Body of pancreas (tissue), 4 donors: ENCODE results near the gene SLC19A1. TPM values are rescaled to one million over a fixed set of nuclear protein-coding genes. Genes with fewer than 3 reads are reported as not detected.

ENCODE experiments used
- ATAC-seq: fragments of 150-250 bp; one replicate; pipeline ENCODE4 v1.9.1; 2016
- DNase-seq, 4 donors: peaks; one replicate each; pipeline ENCODE4 v3.0.0-alpha.2; 2019
- H3K27ac ChIP-seq, 4 donors: fragments of 200-600 bp; sonication (generic); 1 replicate in 3 of 4; 2 replicates in 1 of 4; pipeline versions ENCODE4 v1.5.1 to v1.6.1; 2016 to 2019; ENCODE audit warnings: mild to moderate bottlenecking in 1 of 4, mixed read lengths in 1 of 4, moderate library complexity in 1 of 4
- H3K27me3 ChIP-seq, 2 donors: fragments of 200-600 bp; sonication (generic); one replicate each; pipeline ENCODE4 v1.6.0; 2016; ENCODE audit warnings: mild to moderate bottlenecking in 1 of 2
- H3K36me3 ChIP-seq, 2 donors: fragments of 200-600 bp; sonication (generic); replicated peaks in 1 of 2; 2 replicates each; pipeline ENCODE4 v1.5.1; 2016; ENCODE audit warnings: low read depth in 2 of 2; ENCODE audit not compliant: insufficient read depth in 1 of 2
- H3K4me1 ChIP-seq: fragments of 200-600 bp; sonication (generic); one replicate; pipeline ENCODE4 v1.6.0; 2016
- H3K4me3 ChIP-seq, 2 donors: fragments of 200-600 bp; sonication (generic); 1 replicate in 1 of 2; 2 replicates in 1 of 2; pipeline ENCODE4 v1.5.1; 2016 to 2019
- H3K9me3 ChIP-seq, 3 donors: fragments of 200-600 bp; sonication (generic); 1 replicate in 2 of 3; 2 replicates in 1 of 3; pipeline ENCODE4 v1.5.1; 2016
- POLR2A ChIP-seq, 3 donors: fragments of 450-650 bp; IDR thresholded peaks; one replicate each; pipeline ENCODE4 v1.6.1; 2016; ENCODE audit warnings: antibody characterized with exemption in 3 of 3, mild to moderate bottlenecking in 2 of 3
- WGBS, 2 donors: methylation state at CpG; one replicate each; pipeline ENCODE4 v1.1.5; 2017; 5-methylcytosine and 5-hydroxymethylcytosine counted together
- intact Hi-C: fragments of 100-400 bp; cut with DNase I; formaldehyde crosslinking; loops from one replicate; pipeline ENCODE4 v1.15.1; 2023
- total RNA-seq, 2 donors: library from RNA; depleted of rRNA; stranded (reverse); fragments of >200 nt; gene quantifications; one replicate each; pipeline ENCODE4 v1.1.0, GENCODE V29; 2016
- TF ChIP-seq, protein P1 (sequence below), 7 experiments: fragments of 450-650 bp in 4 of 7; fragments of 200-600 bp in 3 of 7; sonication (generic) in 3 of 7; IDR thresholded peaks; one replicate each; pipeline ENCODE4 v1.5.1; 2016 to 2019; ENCODE audit warnings: antibody characterized with exemption in 7 of 7

Gene SLC19A1
- total RNA-seq, 2 donors from 2014 or later: 2.6 to 7.0 TPM

DNA sequence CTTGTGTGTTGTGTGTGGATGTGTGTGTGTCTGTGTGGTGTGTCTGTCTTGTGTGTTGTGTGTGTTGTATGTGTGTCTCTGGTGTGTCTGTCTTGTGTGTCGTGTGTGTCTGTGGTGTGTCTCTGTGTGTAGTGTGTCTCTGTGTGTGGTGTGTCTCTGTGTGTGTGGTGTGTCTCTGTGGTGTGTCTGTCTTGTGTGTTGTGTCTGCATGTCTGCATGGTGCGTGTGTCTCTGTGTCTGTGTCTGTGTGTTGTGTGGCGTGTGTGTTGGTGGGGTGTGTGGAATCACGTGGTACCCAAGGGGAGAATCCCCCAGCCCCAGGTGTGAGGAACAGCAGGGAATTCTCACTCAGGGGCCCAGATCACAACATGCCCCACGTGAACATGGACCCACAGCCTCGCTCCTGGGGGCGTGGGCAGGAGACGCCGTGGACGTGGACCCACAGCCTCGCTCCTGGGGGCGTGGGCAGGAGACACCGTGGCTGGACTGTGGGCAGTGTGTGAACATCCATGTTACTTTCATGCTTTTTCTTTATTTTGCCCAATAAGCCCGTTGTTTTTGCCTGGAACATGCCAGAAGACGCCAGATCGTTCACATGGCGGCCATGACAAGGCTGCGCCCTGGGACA, 67.8 kb downstream of the SLC19A1 start:
- no peaks in the 10 kb centered on the region for H3K36me3 ChIP-seq
- H3K4me3 ChIP-seq: no peak overlapping the region
- no peak for ATAC-seq
- TF ChIP-seq, protein P1, sequence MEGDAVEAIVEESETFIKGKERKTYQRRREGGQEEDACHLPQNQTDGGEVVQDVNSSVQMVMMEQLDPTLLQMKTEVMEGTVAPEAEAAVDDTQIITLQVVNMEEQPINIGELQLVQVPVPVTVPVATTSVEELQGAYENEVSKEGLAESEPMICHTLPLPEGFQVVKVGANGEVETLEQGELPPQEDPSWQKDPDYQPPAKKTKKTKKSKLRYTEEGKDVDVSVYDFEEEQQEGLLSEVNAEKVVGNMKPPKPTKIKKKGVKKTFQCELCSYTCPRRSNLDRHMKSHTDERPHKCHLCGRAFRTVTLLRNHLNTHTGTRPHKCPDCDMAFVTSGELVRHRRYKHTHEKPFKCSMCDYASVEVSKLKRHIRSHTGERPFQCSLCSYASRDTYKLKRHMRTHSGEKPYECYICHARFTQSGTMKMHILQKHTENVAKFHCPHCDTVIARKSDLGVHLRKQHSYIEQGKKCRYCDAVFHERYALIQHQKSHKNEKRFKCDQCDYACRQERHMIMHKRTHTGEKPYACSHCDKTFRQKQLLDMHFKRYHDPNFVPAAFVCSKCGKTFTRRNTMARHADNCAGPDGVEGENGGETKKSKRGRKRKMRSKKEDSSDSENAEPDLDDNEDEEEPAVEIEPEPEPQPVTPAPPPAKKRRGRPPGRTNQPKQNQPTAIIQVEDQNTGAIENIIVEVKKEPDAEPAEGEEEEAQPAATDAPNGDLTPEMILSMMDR (IDR thresholded peaks at IDR 0.05): no peak
- TF ChIP-seq POLR2A (IDR thresholded peaks at IDR 0.05): no peak
- no peak overlapping the region for H3K27ac ChIP-seq
- 78 to 83% methylated on average over 18 of the region's 18 CpGs for WGBS, 2 donors
- no peak for DNase-seq
- no peaks in the 10 kb centered on the region for H3K27me3 ChIP-seq
- peaks cover 47% of the 10 kb centered on the region for H3K4me1 ChIP-seq
- H3K9me3 ChIP-seq: no peaks in the 10 kb centered on the region
- intact Hi-C loops: no loop called here

DNA sequence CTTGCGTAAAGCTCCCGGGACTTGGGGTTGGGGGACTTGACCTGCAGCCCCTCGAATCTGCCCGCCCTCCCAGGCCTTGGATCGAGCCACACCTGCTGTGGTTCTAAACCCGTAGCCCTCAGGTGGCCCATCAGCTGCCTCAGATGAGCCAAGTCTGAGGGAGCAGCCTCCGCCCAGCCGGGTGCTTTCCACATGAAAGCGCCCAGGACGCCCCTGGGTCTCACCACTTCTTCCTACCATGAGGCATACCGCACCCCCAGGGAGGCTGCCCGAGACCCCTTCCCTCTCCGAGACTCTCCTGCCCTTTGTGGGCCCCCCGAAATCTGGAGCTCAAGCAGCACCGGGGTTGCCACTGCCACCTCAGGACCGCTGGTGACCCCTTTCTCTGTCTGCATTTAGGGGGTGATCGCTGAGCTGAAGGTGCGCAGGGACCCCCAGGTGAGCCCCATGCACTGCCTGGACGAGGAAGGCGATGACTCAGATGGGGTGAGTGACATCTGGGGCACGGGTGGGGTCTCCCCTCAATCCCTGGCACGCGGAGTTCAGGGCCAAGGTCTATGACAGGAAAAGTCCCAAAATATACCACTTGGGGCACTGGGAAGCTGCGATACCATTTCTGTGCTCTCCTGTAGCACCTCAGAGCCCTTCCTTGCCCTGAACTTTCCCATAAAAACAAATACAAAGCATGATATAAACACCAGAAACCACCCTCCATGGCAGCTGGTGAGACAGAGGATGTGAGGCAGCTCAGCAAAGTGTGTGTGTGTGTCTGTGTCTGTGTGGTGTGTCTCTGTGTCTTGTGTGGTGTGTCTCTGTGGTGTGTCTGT, 68.5 kb downstream of the SLC19A1 start:
- WGBS, 2 donors: 75 to 79% methylated on average over 21 to 24 of the region's 24 CpGs
- no peak for DNase-seq

DNA sequence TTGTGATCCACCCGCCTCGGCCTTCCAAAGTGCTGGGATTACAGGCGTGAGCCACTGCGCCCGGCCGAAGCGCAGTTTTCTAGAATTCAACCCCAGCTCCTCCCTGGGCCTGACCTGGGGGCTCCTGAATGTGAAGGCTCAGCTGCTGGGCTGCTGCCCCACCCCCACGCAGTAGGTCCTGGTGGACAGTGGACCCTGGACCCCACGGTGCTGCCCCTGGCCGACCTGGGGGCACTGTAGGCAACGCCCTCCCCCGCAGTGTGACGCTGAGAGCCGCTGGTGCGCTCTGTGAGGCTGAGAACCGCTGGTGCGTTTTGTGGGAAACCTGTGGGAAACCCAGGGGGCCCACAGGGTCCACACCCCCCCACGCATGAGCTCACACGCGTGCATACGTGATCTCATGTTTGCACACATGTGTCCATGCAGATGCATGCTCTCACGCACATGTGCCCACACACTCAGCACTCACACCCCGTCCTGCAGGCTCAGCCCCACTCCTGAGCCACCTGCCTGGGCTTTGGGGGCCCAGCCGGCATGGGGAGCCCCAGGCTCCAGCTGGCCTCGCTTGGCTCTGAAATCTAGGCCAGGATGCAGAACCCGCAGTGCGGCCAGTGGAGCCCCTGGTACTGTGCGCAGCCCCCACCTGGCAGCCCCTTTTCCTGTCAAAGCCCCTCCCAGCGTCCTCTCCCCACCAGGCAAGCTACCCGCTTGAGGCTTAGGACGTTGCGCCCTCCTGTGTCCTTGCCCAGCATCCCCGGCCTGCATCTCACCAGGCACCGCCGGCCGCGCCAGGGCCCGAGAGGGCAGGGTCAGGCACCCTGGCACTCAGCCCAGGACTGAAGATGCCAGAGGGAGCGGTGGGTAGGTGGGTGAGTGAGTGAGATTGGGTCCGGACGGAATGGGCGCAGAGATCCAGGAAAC, 69.5 kb downstream of the SLC19A1 start:
- no peak for DNase-seq
- H3K27ac ChIP-seq: no peak overlapping the region
- TF ChIP-seq, protein P1 (IDR thresholded peaks at IDR 0.05): no peak
- TF ChIP-seq POLR2A (IDR thresholded peaks at IDR 0.05): no peak

More for the DNA sequence above, 68.5 kb downstream of the SLC19A1 start:
- Histone ChIP-seq H3K27me3 (no peaks in the 10 kb centered on the region), H3K4me1 (peaks cover 54% of the 10 kb centered on the region), H3K27ac (no peak overlapping the region), H3K9me3 (no peaks in the 10 kb centered on the region), H3K36me3 (no peaks in the 10 kb centered on the region), H3K4me3 (no peak overlapping the region)
- no peak for TF ChIP-seq POLR2A (IDR thresholded peaks at IDR 0.05)
- TF ChIP-seq, protein P1 (IDR thresholded peaks at IDR 0.05): no peak
- intact Hi-C loops: no loop called here
- ATAC-seq: no peak

DNA sequence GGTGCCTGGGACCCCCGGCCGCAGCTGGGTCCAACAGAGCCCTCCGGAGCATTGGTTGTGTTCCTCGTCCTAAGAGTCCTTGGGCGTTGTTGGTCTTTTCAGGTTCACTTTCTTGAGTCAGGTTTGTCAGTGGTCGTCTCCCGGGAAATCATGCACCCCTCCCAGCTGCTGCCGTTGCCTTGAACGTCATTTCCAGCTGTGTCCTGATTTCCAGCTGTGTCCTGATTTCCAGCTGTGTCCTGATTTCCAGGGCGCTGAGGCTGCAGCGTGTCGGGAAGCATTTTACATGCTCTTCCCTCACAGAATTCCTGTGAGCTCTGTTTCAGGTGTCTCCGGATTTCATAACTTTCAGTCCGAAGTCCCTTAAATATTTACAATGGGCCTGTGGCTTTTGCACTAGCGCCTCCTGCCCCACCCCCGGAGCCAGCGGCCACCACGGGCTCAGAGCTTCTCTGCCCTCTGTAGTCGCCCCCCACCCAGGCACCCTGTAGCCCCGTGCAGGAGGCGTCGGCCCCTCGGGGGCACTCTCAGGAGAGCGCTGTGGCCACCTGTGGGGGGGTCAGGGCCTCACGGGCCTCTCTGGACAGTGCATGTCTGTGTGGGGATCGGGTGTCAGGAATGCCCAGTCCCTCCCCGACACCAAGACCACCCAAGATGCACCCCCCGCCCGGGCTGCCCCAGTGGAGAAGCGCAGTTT, 70.6 kb downstream of the SLC19A1 start:
- DNase-seq (peak in 1 of 4 donors; percentile 29), ATAC-seq (peak; percentile 11)
- H3K27ac ChIP-seq: peak overlapping the region in 3 of 4 donors; percentile 33 to 70 (median 62)
- no peak overlapping the region for H3K4me3 ChIP-seq
- no peak for TF ChIP-seq POLR2A (IDR thresholded peaks at IDR 0.05)
- TF ChIP-seq, protein P1 (IDR thresholded peaks at IDR 0.05): no peak
- H3K9me3 ChIP-seq: no peaks in the 10 kb centered on the region
- 45 to 47% methylated on average over 26 to 30 of the region's 30 CpGs for WGBS, 2 donors
- intact Hi-C loops: no loop called here
- no peaks in the 10 kb centered on the region for H3K36me3 ChIP-seq
- H3K4me1 ChIP-seq: peaks cover 44% of the 10 kb centered on the region
- H3K27me3 ChIP-seq: no peaks in the 10 kb centered on the region

More for the DNA sequence above, 69.5 kb downstream of the SLC19A1 start:
- no peaks in the 10 kb centered on the region for H3K9me3 ChIP-seq
- H3K4me1 ChIP-seq: peaks cover 46% of the 10 kb centered on the region
- intact Hi-C loops: no loop called here
- H3K4me3 ChIP-seq: no peak overlapping the region
- H3K36me3 ChIP-seq: no peaks in the 10 kb centered on the region
- H3K27me3 ChIP-seq: no peaks in the 10 kb centered on the region
- ATAC-seq: no peak
- WGBS, 2 donors: 79 to 84% methylated on average over 18 to 42 of the region's 42 CpGs
